Stimulated activated memory B cell treated with anti-CD40 and anti-IgM and Interleukin-4, amounts not matched to agents 10 μg/mL and 1 μg/mL and 100 μg/mL, for 72 hours (primary cell): Measurements from ENCODE around the gene RPL10A.

Source experiments
- ATAC-seq: fragments of 150-1000 bp; cut with Tn5 transposase; 2 replicates; pipeline ENCODE4 v1.10.0; 2021
- H3K27ac Mint-ChIP-seq: one replicate; pipeline ENCODE4 v1.8.0; 2022; ENCODE audit warnings: mild to moderate bottlenecking, mixed read lengths
- H3K27me3 Mint-ChIP-seq: one replicate; pipeline ENCODE4 v1.8.0; 2022; ENCODE audit warnings: mixed read lengths
- H3K36me3 Mint-ChIP-seq: one replicate; pipeline ENCODE4 v1.8.0; 2022; ENCODE audit warnings: mixed read lengths
- H3K4me1 Mint-ChIP-seq: one replicate; pipeline ENCODE4 v1.8.0; 2022; ENCODE audit warnings: mixed read lengths
- H3K4me3 Mint-ChIP-seq: one replicate; pipeline ENCODE4 v1.8.0; 2022; ENCODE audit warnings: mild to moderate bottlenecking, moderate library complexity, mixed read lengths
- H3K9me3 Mint-ChIP-seq: one replicate; pipeline ENCODE4 v1.8.0; 2022; ENCODE audit warnings: mixed read lengths

The RPL10A gene

GRCh38 chr6:35490821-35491557 lies 22.8 kb downstream of the RPL10A start:
- no peaks in the 10 kb centered on the region for H3K9me3 Mint-ChIP-seq
- no peaks in the 10 kb centered on the region for H3K36me3 Mint-ChIP-seq
- H3K27ac Mint-ChIP-seq = no peak overlapping the region
- no peak overlapping the region for H3K4me3 Mint-ChIP-seq
- no peak for ATAC-seq
- H3K27me3 Mint-ChIP-seq = peaks cover 32% of the 10 kb centered on the region
- H3K4me1 Mint-ChIP-seq = peaks cover 35% of the 10 kb centered on the region

DNA sequence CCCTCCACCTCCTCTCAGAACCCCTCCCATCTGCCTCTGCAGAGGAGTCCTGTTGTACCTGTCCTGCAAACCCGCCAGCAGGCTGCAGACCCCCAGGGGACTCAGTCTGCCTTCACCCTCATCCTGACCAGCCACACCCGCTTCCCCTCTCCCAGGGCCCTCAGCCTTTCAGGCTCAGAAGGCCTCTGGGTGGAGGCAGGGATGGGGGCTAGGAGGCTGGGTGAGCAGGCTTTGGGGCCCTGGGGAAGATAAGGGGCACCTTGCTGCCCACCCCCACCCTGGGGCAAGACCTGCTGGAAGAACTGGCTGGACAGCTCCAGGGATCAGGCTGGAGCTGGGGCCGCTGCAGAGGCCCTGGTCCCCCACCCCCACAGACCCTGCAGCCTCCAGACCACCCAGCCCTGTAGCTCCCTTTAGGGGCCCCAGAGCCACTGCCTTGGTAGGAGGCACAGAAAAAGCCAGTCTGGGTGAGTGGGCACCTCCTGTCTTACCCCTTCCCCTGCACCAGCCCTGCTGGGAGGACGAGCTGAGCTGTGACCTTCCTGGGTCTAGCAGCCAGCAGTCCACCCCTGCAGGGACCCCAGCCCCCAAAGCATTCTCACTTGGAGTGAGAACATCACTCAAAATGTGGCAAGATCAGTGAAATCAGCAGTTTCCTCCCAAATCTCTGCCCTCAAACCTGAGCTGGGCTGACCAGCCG lies 23.5 kb downstream of the RPL10A start:
- no peak overlapping the region for H3K27ac Mint-ChIP-seq
- ATAC-seq = no peak
- H3K27me3 Mint-ChIP-seq = peaks cover 32% of the 10 kb centered on the region
- peaks cover 35% of the 10 kb centered on the region for H3K4me1 Mint-ChIP-seq
- H3K9me3 Mint-ChIP-seq = no peaks in the 10 kb centered on the region
- H3K4me3 Mint-ChIP-seq = no peak overlapping the region
- no peaks in the 10 kb centered on the region for H3K36me3 Mint-ChIP-seq

GRCh38 chr6:35492258-35492973 lies 24.2 kb downstream of the RPL10A start:
- no peak overlapping the region for H3K27ac Mint-ChIP-seq
- no peaks in the 10 kb centered on the region for H3K9me3 Mint-ChIP-seq
- ATAC-seq = no peak
- no peaks in the 10 kb centered on the region for H3K36me3 Mint-ChIP-seq
- peaks cover 32% of the 10 kb centered on the region for H3K27me3 Mint-ChIP-seq
- peaks cover 35% of the 10 kb centered on the region for H3K4me1 Mint-ChIP-seq
- H3K4me3 Mint-ChIP-seq = no peak overlapping the region

- ATAC-seq = no peak
- peaks cover 35% of the 10 kb centered on the region for H3K27me3 Mint-ChIP-seq
Measured at GRCh38 chr6:35492974-35493284, 24.7 kb downstream of the RPL10A start.

DNA sequence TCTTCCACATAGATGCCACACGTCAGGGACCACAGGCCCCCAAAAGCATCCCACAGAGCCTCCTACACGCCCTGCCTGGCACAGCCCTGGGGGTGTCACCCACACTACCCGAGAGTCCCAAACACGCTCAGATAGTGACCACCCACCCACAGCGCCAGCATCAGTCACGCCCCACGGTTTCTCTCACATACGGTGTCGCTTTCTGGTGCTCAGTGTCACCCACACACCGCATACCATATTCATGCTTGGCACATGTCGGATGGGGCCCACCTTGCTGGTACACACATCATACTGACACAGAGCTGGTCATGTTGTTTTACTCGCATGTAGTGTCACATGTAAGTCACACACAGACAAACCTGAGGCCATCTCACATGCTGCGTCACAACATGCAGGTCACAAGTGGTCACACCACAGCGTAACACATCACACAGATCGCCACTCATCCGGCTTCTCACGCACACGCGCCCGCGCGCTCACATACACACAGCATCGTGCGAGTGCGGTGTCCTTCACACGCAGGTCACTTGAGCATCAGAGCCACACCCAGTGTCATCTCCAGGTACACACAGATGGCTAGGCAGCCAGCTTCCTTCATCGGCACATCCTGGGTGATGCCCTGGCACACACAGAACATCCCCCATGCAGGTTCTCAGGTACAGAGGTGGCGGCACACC lies 25.2 kb downstream of the RPL10A start:
- Mint-ChIP-seq H3K9me3 (no peaks in the 10 kb centered on the region), H3K4me1 (peaks cover 32% of the 10 kb centered on the region), H3K36me3 (no peaks in the 10 kb centered on the region), H3K27me3 (peaks cover 40% of the 10 kb centered on the region), H3K4me3 (no peak overlapping the region), H3K27ac (no peak overlapping the region)
- ATAC-seq = no peak

More at GRCh38 chr6:35492974-35493284, 24.7 kb downstream of the RPL10A start:
- H3K36me3 Mint-ChIP-seq = no peaks in the 10 kb centered on the region
- no peak overlapping the region for H3K4me3 Mint-ChIP-seq
- H3K4me1 Mint-ChIP-seq = peaks cover 32% of the 10 kb centered on the region
- no peak overlapping the region for H3K27ac Mint-ChIP-seq
- no peaks in the 10 kb centered on the region for H3K9me3 Mint-ChIP-seq

DNA sequence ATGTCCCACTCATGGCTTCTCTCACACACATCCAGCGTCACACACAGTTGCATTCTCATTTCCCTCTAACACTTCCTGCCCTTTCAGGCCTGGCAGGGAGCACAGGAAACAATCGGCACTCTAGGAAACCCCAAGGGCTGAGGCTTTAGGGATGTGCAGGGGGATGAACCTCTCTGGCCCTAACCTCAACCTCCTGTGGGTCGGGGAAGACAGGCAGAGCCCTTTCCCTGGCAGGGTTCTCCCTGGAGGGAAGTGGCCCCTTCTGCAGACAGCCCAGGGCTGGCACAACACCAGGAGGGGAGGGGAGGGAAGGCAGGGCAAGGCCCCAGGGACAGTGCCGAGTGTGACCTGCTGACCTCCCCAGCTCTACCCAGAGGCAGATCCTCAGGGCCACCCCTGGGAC lies 26.0 kb downstream of the RPL10A start:
- ATAC-seq = no peak
- H3K36me3 Mint-ChIP-seq = no peaks in the 10 kb centered on the region
- H3K9me3 Mint-ChIP-seq = no peaks in the 10 kb centered on the region
- peaks cover 37% of the 10 kb centered on the region for H3K4me1 Mint-ChIP-seq
- peaks cover 47% of the 10 kb centered on the region for H3K27me3 Mint-ChIP-seq
- H3K4me3 Mint-ChIP-seq = no peak overlapping the region
- H3K27ac Mint-ChIP-seq = no peak overlapping the region

GRCh38 chr6:35495258-35496035 lies 27.2 kb downstream of the RPL10A start:
- peaks cover 37% of the 10 kb centered on the region for H3K4me1 Mint-ChIP-seq
- peak overlapping the region; percentile 35 for H3K4me3 Mint-ChIP-seq
- ATAC-seq = no peak
- H3K36me3 Mint-ChIP-seq = no peaks in the 10 kb centered on the region
- H3K27ac Mint-ChIP-seq = no peak overlapping the region
- peaks cover 60% of the 10 kb centered on the region for H3K27me3 Mint-ChIP-seq
- H3K9me3 Mint-ChIP-seq = no peaks in the 10 kb centered on the region

DNA sequence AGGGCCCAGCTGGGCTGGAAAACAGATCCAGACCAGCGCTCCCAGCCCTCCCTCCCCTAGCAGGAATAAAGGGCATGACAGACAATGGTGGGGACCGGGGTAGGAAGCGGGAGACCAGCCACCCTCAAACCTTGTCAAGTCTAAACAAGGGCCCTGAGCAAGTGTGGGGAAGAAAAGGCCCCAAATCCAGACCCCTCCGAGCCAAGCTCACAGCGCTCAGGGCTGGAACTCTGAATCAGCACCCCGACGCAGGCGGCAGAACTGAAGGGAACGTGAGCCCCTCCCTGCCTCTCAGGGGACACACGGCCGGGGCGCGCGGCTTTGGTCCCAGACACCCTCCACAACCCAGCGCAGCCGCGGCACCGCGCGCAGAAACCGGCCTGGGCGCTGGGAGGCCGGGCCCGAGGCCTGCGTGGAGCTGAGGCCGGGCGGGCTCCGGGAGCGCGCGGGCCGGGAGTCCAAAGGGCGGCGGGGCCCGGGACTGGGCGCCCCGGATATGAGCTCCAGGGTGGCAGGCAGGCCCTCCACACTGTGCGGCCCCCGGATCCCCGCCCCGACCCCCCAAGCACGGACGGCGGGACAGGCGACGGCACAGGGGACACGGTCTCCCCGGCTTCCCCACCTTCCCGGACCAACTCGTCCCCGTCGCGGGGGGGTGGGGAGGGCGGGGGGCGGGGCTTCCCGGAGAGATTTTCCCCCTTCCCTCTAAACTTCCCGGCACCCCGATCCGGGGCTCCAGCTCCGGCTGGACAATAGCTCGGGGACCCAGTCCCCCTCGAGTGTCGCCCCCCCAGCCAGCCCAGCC lies 28.0 kb downstream of the RPL10A start:
- H3K9me3 Mint-ChIP-seq = no peaks in the 10 kb centered on the region
- no peak overlapping the region for H3K27ac Mint-ChIP-seq
- H3K4me1 Mint-ChIP-seq = peaks cover 37% of the 10 kb centered on the region
- H3K36me3 Mint-ChIP-seq = no peaks in the 10 kb centered on the region
- ATAC-seq = peak; percentile 9
- H3K27me3 Mint-ChIP-seq = peaks cover 68% of the 10 kb centered on the region
- H3K4me3 Mint-ChIP-seq = peak overlapping the region; percentile 52

GRCh38 chr6:35496841-35497570 lies 28.8 kb downstream of the RPL10A start, which contains the start of gene TEAD3:
TEAD3 (minus strand) TSS chr6:35497079.
- H3K36me3 Mint-ChIP-seq = no peaks in the 10 kb centered on the region
- no peaks in the 10 kb centered on the region for H3K9me3 Mint-ChIP-seq
- H3K4me1 Mint-ChIP-seq = peaks cover 37% of the 10 kb centered on the region
- peaks cover 76% of the 10 kb centered on the region for H3K27me3 Mint-ChIP-seq
- ATAC-seq = peak; percentile 71
- peak within 1 kb of the TSS; percentile 36 for H3K27ac Mint-ChIP-seq
- H3K4me3 Mint-ChIP-seq = peak within 1 kb of the TSS; percentile 76

DNA sequence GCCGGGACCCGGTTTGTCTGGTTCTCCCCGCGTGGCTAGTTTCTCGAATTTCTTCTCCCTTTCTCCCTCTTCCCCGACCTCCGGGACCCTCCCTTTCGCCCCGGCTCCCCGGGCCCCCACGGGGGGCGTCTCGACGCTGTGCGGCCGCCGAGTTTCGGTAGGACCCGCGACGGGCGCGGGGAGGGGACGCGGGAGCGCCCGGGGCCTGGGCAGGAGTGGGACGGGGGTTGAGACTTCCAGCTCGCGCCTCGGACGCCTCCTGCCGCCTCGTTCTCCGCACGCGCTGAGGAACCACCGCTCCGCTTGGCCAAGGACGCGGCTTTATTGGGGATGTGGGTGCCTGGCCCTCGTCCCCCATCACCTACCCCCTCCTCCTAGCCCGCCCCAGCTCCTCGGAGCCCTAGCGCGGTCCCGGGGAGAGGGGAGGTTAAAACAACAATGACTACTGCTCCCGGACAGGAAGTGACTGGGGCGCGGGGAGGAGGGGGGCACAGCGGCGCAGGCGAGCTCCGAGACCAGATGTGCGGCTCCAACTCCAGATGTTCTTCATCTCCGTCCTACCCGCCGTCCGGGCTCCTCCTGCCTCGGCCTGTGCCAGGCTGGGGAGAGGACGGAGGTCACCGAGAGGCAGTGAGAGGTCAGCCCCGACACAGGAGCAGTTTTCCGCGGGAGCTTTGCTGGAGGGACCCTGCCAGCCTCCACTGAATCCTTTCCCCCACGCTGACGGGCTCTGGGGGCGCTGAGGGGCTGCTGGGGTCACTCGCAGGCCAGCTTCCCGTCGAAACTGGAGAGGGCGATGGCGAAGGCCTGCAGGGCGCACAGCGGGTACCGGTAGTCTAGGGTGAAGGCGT lies 29.6 kb downstream of the RPL10A start:
- H3K4me1 Mint-ChIP-seq = peaks cover 33% of the 10 kb centered on the region
- peaks cover 77% of the 10 kb centered on the region for H3K27me3 Mint-ChIP-seq
- H3K36me3 Mint-ChIP-seq = no peaks in the 10 kb centered on the region
- H3K9me3 Mint-ChIP-seq = no peaks in the 10 kb centered on the region
- ATAC-seq = peak; percentile 37
- H3K27ac Mint-ChIP-seq = peak overlapping the region; percentile 36
- H3K4me3 Mint-ChIP-seq = peak overlapping the region; percentile 76

DNA sequence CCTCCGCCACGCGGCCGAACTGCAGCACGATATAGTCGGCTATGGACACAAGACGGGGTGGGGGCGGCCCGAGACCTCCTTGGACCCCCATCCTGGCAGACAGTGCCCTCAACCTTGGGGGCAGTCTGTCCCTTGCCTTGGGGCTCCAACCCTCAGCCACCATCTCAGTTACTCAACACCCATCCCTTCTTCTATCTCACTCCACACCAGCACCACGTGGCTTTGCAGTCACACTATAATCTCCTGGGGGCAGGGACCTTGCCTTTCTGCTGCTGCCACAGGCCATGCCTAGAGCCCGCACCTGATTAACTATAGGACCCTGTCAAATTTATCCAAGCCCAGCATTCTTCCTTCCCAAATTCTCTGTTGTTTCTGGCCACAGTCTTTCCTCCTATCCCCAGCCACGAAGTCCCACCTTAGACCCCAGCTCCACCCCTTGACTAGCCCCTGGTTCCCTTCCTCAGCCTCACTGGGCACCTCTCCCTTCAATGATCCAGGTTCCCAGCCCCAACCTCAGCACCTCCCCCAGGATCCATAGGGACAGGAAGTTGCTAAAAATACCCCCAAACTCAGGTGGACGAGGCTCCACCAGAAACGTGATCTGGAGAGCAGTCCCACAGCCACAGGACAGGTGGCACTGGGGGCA lies 30.3 kb downstream of the RPL10A start:
- peak overlapping the region; percentile 76 for H3K4me3 Mint-ChIP-seq
- ATAC-seq = no peak
- peaks cover 75% of the 10 kb centered on the region for H3K27me3 Mint-ChIP-seq
- no peaks in the 10 kb centered on the region for H3K9me3 Mint-ChIP-seq
- peaks cover 27% of the 10 kb centered on the region for H3K4me1 Mint-ChIP-seq
- no peaks in the 10 kb centered on the region for H3K36me3 Mint-ChIP-seq
- H3K27ac Mint-ChIP-seq = peak overlapping the region; percentile 36

DNA sequence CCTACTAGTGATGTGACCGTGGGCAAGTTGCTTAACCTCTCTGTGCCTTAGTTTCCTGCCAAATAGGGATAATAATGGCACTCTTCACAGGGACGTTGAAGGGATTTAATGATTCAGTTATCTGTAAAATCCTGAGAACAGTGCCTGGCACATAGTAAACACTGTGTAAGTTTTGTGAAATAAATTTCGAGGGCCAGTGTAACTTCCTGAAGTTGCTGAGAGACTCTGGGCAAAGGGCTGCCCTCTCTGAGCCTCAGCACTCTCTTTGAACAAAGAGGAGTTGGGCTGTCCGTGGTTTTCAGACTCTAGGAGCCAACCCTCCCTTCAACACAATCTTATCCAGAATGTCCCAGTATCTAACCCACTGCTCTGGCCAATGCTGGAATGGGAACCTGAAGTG lies 31.2 kb downstream of the RPL10A start:
- ATAC-seq = no peak
- Mint-ChIP-seq H3K4me1 (peaks cover 20% of the 10 kb centered on the region), H3K27me3 (peaks cover 71% of the 10 kb centered on the region), H3K36me3 (no peaks in the 10 kb centered on the region), H3K27ac (no peak overlapping the region), H3K4me3 (no peak overlapping the region), H3K9me3 (no peaks in the 10 kb centered on the region)
